Stimulated activated CD4-positive, alpha-beta T cell treated with anti-CD3 and anti-CD28 coated beads, TNF-alpha, amount 100 ng/mL, for 1 hour (primary cell): ENCODE results near the gene TRPV3.
"Not testable (repeated sequence)": the region's sequence is repeated elsewhere in the genome, so short reads cannot be mapped to it uniquely, and the experiment has no call there.

Experiments used
- DNase-seq, 3 donors: peaks; one replicate each; pipeline ENCODE4 v3.0.0-alpha.2; 2020; ENCODE audit warnings: low read depth in 3 of 3, low spot score in 1 of 3

Gene TRPV3

GRCh38 chr17:3526971-3527370 is 30.6 kb downstream of the TRPV3 start:
- DNase-seq = no peak

DNA sequence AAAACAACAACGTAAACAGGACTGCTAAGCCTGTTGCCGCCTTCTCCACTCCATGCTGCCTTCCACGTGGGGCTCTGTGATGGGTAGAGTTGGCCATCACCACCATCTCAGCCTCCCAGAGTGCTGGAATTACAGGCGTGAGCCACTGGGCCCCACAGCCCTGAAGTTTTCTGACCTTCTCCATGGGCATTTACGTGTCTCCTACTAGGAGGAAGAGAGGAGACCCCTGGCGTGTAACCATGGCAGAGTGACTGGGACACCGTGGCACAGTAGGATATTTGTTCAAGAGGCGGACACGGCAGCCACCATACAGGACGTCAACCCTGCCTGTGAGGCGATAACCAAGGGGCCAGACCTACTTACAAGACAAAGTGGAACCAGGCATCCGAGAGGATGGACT is 31.1 kb downstream of the TRPV3 start:
- DNase-seq = no peak

GRCh38 chr17:3524024-3524423 is 33.6 kb downstream of the TRPV3 start:
- no peak for DNase-seq

GRCh38 chr17:3519472-3519871 is 38.1 kb downstream of the TRPV3 start:
- DNase-seq = not testable (repeated sequence)

DNA sequence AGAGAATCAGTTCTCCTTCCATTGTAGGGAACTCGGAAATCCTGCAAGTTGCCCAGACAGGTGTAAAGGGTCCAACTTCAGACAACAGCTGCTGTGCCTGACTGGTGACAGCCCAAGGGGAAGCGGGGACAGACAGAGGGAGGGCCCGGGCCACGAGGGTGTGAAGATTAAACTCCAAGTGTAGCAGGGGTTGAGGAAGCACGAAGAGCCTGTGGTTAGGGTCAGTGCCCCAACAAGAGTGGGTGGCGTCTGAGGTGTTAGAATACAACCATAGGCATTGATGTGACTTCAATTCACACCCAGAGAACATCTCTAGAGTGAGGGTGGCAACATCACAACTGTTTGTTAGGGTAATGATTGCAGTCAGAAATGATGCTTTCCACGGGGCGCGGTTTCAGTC is 42.7 kb downstream of the TRPV3 start:
- DNase-seq = no peak

GRCh38 chr17:3514167-3514566 is 43.4 kb downstream of the TRPV3 start:
- not testable (repeated sequence) for DNase-seq

DNA sequence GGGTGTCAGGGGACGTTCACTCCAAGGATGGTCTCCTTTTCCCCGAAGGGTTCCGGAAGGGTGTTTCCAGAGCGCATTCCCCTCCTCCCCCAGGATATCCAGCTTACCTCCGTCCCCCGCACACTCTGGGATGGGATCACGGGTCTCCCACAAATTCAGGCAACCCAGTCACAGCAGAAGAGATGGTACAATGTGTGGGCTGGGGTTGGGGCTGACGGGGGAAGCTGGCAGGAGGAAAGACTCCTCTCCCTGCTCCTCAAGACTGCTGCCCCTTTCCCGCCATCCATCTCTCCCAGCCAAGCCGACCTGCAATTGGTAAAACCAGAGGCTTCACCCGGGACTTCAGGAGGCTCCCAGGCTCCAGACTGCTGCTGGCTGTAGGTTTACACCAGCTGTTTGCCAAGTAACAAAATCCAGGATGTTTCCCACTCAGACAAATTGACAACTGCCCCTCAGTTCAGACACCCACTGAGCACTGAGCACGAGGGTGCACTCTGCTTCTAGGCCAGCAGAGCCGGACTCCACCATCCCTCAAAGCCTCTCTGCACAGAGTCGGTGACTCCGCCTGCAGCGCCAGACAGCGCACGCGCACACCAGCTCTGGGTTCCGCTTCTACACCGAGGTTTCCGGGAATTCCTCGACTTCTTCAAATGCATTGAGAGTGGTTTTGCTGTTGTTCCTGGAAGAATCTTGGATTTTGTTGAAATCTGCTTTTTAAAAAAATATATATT is 44.1 kb downstream of the TRPV3 start:
- DNase-seq = no peak

DNA sequence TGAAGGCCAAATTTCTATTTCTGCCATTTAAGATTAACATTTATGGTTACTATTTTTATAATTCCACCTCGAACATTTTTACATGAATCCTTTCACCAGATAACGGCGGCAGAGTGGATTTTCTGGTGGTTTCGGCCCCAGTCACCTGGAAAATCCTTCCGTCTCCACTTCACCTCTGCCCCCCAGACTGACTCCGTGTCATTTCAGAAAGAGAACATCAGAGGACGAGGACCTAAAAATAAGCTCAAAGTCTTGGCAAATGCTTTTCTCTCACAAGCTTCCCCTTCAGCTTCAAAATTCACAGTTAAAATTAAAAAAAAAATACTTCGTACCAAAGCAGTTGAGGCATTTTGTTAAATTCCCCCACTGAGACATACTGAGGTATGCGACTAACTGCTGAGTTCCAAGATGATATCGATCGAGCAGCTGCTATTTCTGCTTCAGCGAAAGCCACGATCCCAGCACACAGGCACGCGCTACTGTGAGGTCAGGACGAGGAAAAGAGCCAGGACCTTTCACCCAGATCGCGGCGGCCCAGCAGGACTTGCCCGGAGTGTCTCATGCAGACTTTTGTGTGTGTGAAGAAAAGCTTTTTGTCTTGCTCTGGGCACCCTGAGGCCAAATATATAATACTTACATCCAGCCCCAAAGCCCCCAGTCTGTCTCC is 45.0 kb downstream of the TRPV3 start:
- DNase-seq = no peak

DNA sequence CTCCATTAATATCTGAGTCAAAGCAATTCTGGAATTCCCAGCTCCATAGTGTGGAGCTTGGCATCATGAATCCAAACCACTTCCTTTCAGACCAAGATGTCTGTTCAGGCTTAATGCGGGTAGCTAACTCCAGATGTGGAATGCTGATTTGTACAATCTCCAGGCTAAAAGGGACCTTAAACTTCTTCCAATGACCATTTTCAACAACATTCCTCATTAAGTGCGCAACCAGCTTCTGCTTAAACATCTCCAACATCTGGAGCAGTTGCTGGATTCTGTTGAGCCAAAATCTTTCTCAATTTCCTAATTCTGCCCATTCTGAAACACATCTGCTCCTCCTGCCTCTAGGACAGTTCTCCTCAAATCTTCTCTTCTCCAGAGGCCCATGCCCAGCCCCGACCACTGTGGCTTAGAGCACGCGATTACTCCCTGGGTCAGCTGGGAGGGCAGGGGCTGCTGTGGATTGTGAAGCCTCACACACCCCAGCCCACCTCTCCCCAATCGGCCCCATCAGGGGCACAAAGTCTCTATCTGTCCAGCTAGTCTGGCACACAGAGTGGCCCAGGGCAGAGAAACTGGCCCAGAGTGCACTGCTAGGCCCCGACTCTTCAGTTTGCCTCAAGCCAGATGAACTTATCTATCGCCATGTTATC is 45.6 kb downstream of the TRPV3 start:
- no peak for DNase-seq

- DNase-seq = no peak
These were observed 47.5 kb downstream of the TRPV3 start for GRCh38 chr17:3510090-3510489.

DNA sequence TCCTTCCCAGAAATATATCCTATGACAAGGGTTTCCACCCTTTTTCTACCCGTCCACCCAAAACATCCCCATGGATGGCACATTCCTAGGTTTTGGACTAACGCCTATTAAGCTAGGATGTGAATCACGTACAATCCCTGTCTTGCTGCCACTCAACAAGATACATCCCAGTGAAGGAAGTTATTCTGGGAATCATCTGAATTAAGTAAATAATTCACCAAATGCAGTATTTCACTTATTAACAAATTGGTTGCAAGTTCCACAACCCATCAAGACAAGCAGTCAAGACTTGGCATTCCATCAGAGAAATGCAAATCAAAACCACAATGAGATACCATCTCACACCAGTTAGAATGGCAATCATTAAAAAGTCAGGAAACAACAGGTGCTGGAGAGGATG is 49.7 kb downstream of the TRPV3 start:
- DNase-seq = no peak

GRCh38 chr17:3507071-3507470 is 50.5 kb downstream of the TRPV3 start:
- no peak for DNase-seq

GRCh38 chr17:3506054-3506453 is 51.6 kb downstream of the TRPV3 start:
- DNase-seq = no peak

DNA sequence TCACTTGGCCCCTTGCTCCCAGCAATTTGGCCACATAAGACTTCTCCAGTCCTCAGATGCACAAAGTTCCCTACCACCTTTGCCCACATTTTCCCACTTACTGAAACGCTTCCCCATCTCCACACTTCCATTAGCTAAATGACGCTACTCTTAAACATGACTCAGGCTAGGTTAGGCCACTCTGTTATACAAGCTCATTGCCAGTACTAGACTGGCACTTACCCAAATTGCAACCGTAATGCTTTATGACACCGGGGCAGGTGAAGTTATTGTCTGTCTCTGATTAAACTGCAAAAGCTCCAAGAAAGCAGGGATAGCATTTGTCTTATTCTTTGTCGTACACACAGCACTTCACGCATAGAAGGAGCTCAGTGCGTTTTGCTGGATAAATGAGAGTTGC is 52.6 kb downstream of the TRPV3 start:
- no peak for DNase-seq

DNA sequence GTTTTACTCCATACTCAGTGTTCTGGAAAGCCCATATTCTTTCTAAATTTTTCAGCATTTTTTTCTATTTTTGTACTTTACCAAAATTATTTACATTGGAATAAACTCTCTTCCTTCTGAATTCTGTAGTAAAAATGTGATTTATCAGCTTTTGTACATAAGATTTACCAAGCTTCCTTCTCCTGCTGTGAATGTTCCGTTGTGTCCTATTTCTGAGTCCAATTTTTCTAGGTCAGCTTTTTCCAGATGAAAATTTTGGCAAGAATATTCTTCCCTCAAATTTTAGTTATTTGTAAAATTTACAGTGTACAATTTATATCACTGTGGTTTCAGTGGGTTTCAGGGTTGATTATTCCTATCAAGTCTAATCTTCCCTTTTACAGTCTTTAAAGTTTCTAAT is 54.3 kb downstream of the TRPV3 start:
- DNase-seq = no peak

- no peak for DNase-seq
These were observed 55.1 kb downstream of the TRPV3 start for GRCh38 chr17:3502466-3502865.

- no peak for DNase-seq
These were observed 56.3 kb downstream of the TRPV3 start for GRCh38 chr17:3501344-3501743.

- no peak for DNase-seq
These were observed 60.5 kb downstream of the TRPV3 start for GRCh38 chr17:3497101-3497500.

GRCh38 chr17:3485481-3486068 is 72.0 kb downstream of the TRPV3 start:
- no peak for DNase-seq

DNA sequence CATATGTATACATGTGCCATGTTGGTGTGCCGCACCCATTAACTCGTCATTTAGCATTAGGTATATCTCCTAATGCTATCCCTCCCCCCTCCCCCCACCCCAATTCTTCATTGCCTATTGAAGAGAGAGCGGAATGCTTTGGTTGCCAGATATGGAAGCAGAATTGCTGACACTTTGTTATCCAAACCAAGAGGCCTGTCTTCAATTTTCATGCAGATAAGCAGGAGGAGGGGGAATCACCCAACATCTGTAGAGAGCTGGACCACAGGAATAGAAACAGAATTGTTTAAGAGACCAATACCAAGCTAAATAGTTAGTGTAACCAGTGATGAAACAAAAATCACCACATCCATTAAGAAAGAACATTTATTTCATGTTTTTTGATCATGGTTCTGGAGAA is 74.8 kb downstream of the TRPV3 start:
- DNase-seq = no peak

DNA sequence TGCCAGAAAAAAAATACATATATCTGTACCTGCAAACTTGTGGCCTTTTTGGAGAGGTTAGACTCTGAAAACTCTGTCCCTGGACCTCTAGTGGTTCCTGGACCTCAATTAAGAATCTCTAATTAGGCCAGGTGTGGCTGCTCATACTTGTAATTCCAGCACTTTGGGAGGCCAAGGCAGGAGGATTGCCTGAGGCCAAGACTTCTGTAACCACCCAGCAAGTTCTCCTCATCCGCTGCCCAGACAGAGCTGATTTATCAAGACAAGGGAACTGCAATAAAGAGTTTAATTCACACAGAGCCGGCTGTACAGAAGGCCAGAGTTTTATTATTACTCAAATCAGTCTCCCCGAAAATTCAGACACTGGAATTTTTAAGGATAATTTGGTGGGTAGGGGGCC is 77.6 kb downstream of the TRPV3 start:
- DNase-seq = no peak
